Central memory CD8-positive, alpha-beta T cell (primary cell): ENCODE data around the gene XPNPEP3.
A peak's percentile ranks its signal among the peaks of the same experiment; 100 is the strongest.

Experiments
- ATAC-seq: fragments of 150-1000 bp; cut with Tn5 transposase; replicated peaks from 2 replicates; pipeline ENCODE4 v1.10.0; 2022; ENCODE audit warnings: mild to moderate bottlenecking, moderate FRiP score, moderate number of reproducible peaks; ENCODE audit not compliant: poor library complexity, severe bottlenecking; ENCODE audit errors: extremely low read depth
- DNase-seq, 2 donors: peaks; one replicate each; pipeline ENCODE4 v3.0.0; 2021; ENCODE audit warnings: low spot score in 2 of 2
- H3K27ac Mint-ChIP-seq: one replicate; pipeline ENCODE4 v1.8.0; 2022; ENCODE audit warnings: low read depth, mild to moderate bottlenecking, moderate library complexity, mixed read lengths
- H3K27me3 Mint-ChIP-seq: one replicate; pipeline ENCODE4 v1.8.0; 2022; ENCODE audit warnings: mixed read lengths
- H3K36me3 Mint-ChIP-seq: one replicate; pipeline ENCODE4 v1.8.0; 2022; ENCODE audit warnings: mild to moderate bottlenecking, moderate library complexity, mixed read lengths; ENCODE audit not compliant: insufficient read depth
- H3K4me1 Mint-ChIP-seq: one replicate; pipeline ENCODE4 v1.8.0; 2022; ENCODE audit warnings: mixed read lengths
- H3K4me3 Mint-ChIP-seq: one replicate; pipeline ENCODE4 v1.8.0; 2022; ENCODE audit warnings: mild to moderate bottlenecking, moderate library complexity, mixed read lengths
- H3K9me3 Mint-ChIP-seq: one replicate; pipeline ENCODE4 v1.8.0; 2022; ENCODE audit warnings: mixed read lengths

Gene XPNPEP3

DNA sequence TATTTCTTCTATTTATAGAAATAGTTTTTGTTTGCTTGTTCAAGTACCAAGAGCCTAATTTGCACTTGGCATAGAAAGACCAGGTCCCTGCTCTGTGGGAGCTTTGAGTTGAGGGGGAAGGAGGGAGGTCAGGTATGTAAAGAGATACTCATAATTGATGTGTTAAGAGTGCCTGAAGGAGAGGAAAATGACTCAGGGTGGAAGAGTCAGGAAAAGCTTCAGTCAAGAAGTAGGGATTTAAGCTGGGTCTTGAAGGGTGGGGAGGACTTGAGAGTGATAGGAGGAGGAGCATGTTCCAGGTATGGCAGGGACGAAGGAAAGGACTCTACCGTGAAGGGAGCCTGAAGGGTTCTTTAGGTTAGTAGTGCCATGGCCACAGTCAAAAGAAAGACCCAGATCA, 103.2 kb downstream of the XPNPEP3 start:
- Mint-ChIP-seq H3K36me3 (peaks cover 38% of the 10 kb centered on the region), H3K27ac (peak overlapping the region; percentile 11), H3K4me3 (no peak overlapping the region), H3K9me3 (no peaks in the 10 kb centered on the region), H3K27me3 (no peaks in the 10 kb centered on the region), H3K4me1 (peaks cover 24% of the 10 kb centered on the region)
- no peak for ATAC-seq
- DNase-seq = no peak

DNA sequence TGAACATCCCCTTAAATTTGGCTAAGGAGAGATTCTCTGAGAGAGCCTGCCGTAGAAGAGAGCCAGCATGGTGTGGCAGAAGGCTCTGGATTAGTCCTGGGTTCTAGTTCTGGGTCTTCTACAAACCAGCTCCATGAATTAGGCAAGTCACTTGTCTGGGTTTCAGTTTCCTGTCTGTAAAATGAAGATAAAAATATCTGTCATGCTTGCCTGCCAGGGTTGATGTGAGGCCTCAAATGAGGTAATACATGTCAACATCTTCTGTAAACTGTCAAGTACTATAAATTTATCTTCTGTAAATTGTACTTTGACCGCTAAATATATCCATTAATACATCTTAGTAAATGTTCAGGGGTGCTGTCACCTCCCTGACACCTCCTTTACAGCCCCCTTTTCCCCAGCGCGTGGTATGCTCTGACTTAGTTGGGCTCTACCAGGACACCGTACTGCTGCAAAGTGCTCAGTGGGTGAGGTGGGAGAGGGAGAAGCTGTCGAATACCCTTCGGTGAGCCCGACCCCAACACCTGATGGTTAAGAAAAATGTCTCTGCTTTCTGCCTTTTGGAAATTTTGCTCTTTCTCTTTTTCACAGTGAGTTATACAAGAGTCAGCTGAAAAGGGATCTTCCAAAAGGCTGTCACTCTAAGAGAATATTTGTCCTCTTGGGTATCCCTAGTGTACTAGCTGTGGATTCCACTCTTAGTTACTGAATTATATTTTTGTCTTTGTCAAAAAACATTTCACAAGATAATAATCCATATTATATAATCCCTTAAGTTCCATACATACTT, 109.2 kb downstream of the XPNPEP3 start:
- Mint-ChIP-seq H3K9me3 (no peaks in the 10 kb centered on the region), H3K4me1 (peaks cover 9% of the 10 kb centered on the region), H3K4me3 (no peak overlapping the region), H3K36me3 (peaks cover 64% of the 10 kb centered on the region), H3K27ac (peak overlapping the region; percentile 56), H3K27me3 (no peaks in the 10 kb centered on the region)
- no peak for DNase-seq
- ATAC-seq = no peak

DNA sequence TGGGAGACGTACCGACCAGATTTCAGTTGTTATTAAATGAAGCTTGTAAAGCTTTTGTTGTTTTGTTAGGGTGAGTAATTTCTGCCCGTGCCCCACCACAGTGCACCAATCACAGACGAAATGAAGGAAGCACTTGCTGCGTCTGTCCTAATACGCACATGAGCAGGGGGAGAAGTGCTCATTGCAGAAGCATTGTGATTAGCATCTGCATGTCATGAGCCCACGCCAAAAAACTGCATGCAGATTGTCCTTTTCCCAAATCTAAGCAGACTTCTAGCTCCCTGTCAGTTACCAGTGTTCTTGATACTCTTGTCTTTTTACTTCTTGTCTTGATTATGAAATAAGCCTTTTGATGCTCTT, 109.8 kb downstream of the XPNPEP3 start:
- no peak for ATAC-seq
- H3K4me3 Mint-ChIP-seq = no peak overlapping the region

DNA sequence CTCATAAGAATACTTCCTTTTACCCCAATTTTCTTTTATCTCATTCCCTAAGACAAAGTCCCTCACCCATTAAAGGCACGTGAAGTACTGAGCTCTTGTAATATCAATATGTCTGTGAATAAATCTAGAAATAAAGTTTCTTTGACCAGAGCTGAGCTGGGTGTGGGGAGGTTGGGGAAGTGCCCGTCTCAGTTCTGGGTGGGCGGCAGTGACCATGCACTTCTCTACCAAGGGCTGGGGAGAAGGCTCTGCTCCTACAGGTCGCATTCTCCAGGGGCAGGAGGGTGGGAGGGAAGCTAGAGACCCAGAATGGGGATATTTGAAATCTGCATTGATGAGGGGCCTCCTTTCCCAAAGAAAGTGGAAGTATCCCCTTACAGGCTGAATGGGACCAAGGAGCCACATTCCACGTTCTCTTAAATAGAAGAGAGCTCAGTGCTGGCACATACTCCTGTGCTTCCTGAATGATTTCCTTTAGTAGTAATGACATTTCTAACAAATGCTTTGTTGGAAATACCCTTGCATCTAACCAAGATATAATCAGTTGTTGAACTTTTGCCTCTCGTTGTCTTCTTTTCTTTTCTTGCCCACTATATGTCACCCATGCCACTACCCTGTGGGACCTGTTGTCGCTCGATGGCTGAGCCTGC, 110.3 kb downstream of the XPNPEP3 start:
- H3K36me3 Mint-ChIP-seq = peaks cover 65% of the 10 kb centered on the region
- H3K4me1 Mint-ChIP-seq = peaks cover 9% of the 10 kb centered on the region
- DNase-seq (no peak), ATAC-seq (no peak)
- no peak overlapping the region for H3K27ac Mint-ChIP-seq
- H3K27me3 Mint-ChIP-seq = no peaks in the 10 kb centered on the region
- H3K9me3 Mint-ChIP-seq = no peaks in the 10 kb centered on the region
- H3K4me3 Mint-ChIP-seq = no peak overlapping the region

More for the DNA sequence above, 109.8 kb downstream of the XPNPEP3 start:
- H3K27me3 Mint-ChIP-seq = no peaks in the 10 kb centered on the region
- H3K4me1 Mint-ChIP-seq = peaks cover 9% of the 10 kb centered on the region
- peak overlapping the region; percentile 56 for H3K27ac Mint-ChIP-seq
- DNase-seq = no peak
- no peaks in the 10 kb centered on the region for H3K9me3 Mint-ChIP-seq
- peaks cover 64% of the 10 kb centered on the region for H3K36me3 Mint-ChIP-seq

DNA sequence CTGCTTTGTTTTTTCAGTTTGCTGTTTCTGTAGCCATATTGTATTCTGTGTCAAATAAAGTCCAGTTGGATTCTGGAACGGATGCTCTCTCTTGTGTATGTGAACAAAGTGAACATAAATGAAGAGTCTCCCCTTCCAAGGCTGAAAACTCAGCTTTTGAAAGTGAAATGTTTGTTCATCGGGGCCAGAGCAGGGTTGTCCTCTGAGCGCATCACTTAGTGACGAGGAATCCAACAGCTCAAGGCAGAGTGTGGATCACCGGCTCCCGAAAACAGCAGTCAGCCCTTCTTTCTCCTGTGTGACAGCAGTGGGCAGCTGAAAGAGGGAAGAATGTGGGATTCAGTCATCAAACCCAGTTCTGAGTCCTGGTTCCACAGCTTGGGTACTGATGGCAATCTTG, 115.6 kb downstream of the XPNPEP3 start:
- no peak overlapping the region for H3K27ac Mint-ChIP-seq
- no peak overlapping the region for H3K4me3 Mint-ChIP-seq
- H3K9me3 Mint-ChIP-seq = no peaks in the 10 kb centered on the region
- H3K27me3 Mint-ChIP-seq = no peaks in the 10 kb centered on the region
- ATAC-seq (no peak), DNase-seq (no peak)
- no peaks in the 10 kb centered on the region for H3K4me1 Mint-ChIP-seq
- H3K36me3 Mint-ChIP-seq = peaks cover 36% of the 10 kb centered on the region

DNA sequence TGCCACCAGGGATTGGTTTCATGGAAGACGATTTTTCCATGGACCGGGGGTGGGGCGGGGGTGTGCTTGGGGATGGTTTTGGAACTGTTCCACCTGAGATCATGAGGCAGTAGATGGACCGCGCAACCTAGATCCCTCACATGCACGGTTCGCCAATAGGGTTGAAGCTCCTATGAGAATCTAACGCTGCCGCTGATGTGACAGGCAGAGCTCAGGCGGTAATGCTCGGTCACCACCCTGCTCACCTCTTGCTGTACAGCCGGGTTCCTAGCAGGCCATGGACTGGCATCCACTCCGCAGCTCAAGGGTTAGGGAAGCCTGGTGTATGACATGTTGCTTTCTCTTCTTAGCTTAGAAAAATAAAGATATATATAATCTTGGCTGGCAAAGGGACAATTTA, 116.2 kb downstream of the XPNPEP3 start:
- Mint-ChIP-seq H3K4me3 (no peak overlapping the region), H3K27me3 (no peaks in the 10 kb centered on the region), H3K36me3 (peaks cover 36% of the 10 kb centered on the region), H3K4me1 (no peaks in the 10 kb centered on the region), H3K27ac (no peak overlapping the region), H3K9me3 (no peaks in the 10 kb centered on the region)
- ATAC-seq (no peak), DNase-seq (no peak)

DNA sequence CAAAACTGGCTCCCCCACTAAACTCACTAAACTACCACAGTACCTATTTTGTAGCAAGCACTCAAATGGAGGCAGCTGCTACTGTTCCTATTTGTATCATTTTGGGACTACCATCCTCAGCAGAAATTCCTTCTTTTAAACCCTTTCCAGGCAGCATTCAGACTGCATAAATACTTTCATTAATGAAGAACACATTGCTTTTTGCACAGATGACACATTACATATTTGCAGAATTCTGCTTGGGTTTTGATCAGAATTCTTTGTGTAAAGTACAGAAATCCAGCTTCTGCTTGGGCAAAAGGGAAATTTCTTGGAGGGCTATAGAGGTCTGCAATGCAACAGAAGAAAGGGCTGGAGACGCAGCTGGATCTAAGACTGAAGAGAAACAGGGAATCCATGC, 118.4 kb downstream of the XPNPEP3 start:
- ATAC-seq (no peak), DNase-seq (no peak)
- H3K27me3 Mint-ChIP-seq = no peaks in the 10 kb centered on the region
- H3K36me3 Mint-ChIP-seq = peaks cover 20% of the 10 kb centered on the region
- H3K4me1 Mint-ChIP-seq = no peaks in the 10 kb centered on the region
- no peaks in the 10 kb centered on the region for H3K9me3 Mint-ChIP-seq
- no peak overlapping the region for H3K27ac Mint-ChIP-seq
- H3K4me3 Mint-ChIP-seq = no peak overlapping the region

DNA sequence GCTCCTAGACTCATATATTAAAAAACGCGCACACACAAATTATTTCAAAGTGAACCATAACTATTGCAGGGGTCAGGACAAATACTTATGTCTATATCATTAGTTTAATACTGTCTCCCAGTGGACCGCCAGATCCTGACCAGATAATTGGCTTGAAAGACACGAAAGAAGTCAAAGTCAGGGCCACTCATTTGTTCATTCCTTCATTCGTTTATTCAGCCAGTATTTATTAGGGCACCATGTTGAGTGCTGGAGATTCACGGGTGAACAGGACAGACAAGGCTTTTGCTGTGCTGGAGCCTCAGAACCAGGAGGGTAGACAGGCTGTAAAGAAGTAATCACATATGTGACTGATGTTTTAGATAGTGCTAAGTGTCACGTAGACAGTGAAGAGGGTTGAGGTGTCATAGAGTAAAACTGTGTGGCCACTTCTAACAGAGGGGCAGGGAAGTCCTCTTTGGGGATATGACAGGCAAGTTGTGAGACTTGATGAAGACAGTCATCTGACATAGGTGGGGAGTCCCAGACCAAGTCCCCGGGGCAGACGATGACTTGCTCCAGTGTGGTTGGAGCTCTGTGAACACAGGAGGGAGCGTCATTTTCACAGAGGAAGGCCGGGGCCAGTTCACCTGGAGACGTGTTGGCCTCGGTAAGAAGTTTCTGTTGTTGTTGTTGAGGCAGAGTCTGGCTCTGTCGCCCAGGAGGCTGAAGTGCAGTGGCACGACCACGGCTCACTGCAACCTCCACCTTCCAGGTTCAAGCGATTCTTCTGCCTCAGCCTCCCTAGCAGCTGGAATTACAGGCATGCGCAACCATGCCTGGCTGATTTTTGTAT, 120.1 kb downstream of the XPNPEP3 start:
- ATAC-seq = no peak
- no peak overlapping the region for H3K27ac Mint-ChIP-seq

DNA sequence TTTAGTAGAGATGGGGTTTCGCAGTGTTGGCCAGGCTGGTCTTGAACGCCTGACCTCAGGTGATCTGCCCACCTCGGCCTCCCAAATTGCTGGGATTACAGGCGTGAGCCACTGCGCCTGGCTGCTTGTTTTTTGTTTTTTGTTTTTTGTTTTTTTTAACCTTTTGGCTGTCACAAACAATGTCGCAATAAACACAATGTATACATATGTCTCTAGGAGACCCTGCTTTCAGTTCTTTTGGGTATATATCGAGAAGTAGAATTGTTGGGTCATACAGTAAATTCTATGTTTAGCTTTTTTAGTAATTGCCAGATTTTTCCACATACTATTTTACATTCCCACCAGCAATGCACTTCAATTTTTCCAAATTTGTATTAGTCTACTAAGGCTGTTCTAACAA, 122.2 kb downstream of the XPNPEP3 start:
- ATAC-seq = no peak

More for the DNA sequence above, 120.1 kb downstream of the XPNPEP3 start:
- no peak for DNase-seq
- Mint-ChIP-seq H3K27me3 (no peaks in the 10 kb centered on the region), H3K36me3 (peaks cover 8% of the 10 kb centered on the region), H3K4me1 (no peaks in the 10 kb centered on the region), H3K9me3 (no peaks in the 10 kb centered on the region), H3K4me3 (no peak overlapping the region)

DNA sequence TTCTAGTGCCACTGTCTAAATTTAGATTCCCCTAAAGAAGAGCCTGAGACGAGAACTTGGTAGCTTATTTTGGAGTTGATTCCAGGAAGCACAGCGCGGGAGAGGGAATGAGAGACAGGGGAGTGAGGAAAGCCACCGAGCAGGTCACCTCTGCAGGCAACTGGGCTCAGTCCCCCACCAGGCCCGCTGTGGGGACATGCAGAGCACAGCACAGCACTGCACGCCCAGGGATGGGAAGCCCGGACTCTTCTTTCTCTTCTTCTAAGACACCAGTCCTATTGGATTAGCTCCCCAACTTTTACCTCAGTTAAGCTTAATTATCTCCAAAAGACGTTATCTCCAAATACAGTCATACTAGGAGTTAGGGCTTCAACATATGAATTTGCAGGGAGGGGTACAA, 122.9 kb downstream of the XPNPEP3 start:
- Mint-ChIP-seq H3K4me3 (no peak overlapping the region), H3K27ac (no peak overlapping the region), H3K4me1 (no peaks in the 10 kb centered on the region), H3K27me3 (no peaks in the 10 kb centered on the region), H3K9me3 (no peaks in the 10 kb centered on the region), H3K36me3 (peaks cover 1% of the 10 kb centered on the region)
- no peak for DNase-seq
- ATAC-seq = no peak

More for the DNA sequence above, 122.2 kb downstream of the XPNPEP3 start:
- H3K27ac Mint-ChIP-seq = no peak overlapping the region
- H3K9me3 Mint-ChIP-seq = no peaks in the 10 kb centered on the region
- DNase-seq = no peak
- peaks cover 2% of the 10 kb centered on the region for H3K36me3 Mint-ChIP-seq
- no peaks in the 10 kb centered on the region for H3K4me1 Mint-ChIP-seq
- H3K27me3 Mint-ChIP-seq = no peaks in the 10 kb centered on the region
- H3K4me3 Mint-ChIP-seq = no peak overlapping the region
